H1 (cell line): ENCODE data around the gene ADGRV1. TPM values are rescaled to one million over a fixed set of nuclear protein-coding genes. Genes with fewer than 3 reads are reported as not detected.

Source experiments
- CTCF ChIA-PET: fragments of 300-600 bp; sonication (Branson Sonifier 250); formaldehyde crosslinking; loops from one replicate; lab custom pipeline; 2021; ENCODE audit not compliant: partially characterized antibody; lab: Charles Lee
- POLR2A ChIA-PET: fragments of 300-600 bp; sonication (Branson Sonifier 250); formaldehyde crosslinking; loops from one replicate; lab custom pipeline; 2021; ENCODE audit warnings: inconsistent platforms; ENCODE audit not compliant: partially characterized antibody; lab: Charles Lee
- DNase-seq, 2 experiments: peaks; one replicate each; pipeline versions ENCODE4 v3.0.0 to v3.0.0-alpha.2; 2010 to 2022; ENCODE audit warnings: low spot score in 2 of 2, low read depth in 1 of 2, mixed read lengths in 1 of 2
- FAIRE-seq: peaks from 2 replicates; lab custom pipeline; 2011; peaks lifted over from hg19 to GRCh38; lab: Jason Lieb, UNC
- H2AFZ ChIP-seq: 2 replicates; pipeline ENCODE4 v1.8.1; 2012; ENCODE audit warnings: low read length, inconsistent platforms
- H2AK5ac ChIP-seq: 2 replicates; pipeline ENCODE4 v1.6.1; 2013; ENCODE audit warnings: low read depth, low read length
- H2BK120ac ChIP-seq: replicated peaks from 2 replicates; pipeline ENCODE3; 2013; ENCODE audit warnings: low read depth, low read length, inconsistent platforms
- H2BK12ac ChIP-seq: 2 replicates; pipeline ENCODE4 v1.6.1; 2013; ENCODE audit warnings: low read depth, low read length
- H2BK15ac ChIP-seq: 2 replicates; pipeline ENCODE4 v1.6.1; 2013; ENCODE audit warnings: low read length
- H2BK20ac ChIP-seq: 2 replicates; pipeline ENCODE4 v1.6.1; 2013; ENCODE audit warnings: low read length
- H2BK5ac ChIP-seq: 2 replicates; pipeline ENCODE4 v1.6.1; 2013; ENCODE audit warnings: low read depth, low read length
- H3K14ac ChIP-seq: 2 replicates; pipeline ENCODE4 v1.6.1; 2013; ENCODE audit warnings: inconsistent platforms; ENCODE audit not compliant: insufficient read length
- H3K18ac ChIP-seq: 2 replicates; pipeline ENCODE4 v1.6.1; 2013; ENCODE audit warnings: low read length; ENCODE audit errors: extremely low read depth
- H3K23ac ChIP-seq: 2 replicates; pipeline ENCODE4 v1.6.1; 2013; ENCODE audit warnings: inconsistent platforms; ENCODE audit not compliant: insufficient read length
- H3K23me2 ChIP-seq: 2 replicates; pipeline ENCODE4 v1.6.1; 2013; ENCODE audit warnings: low read depth, low read length
- H3K27ac ChIP-seq: 2 replicates; pipeline ENCODE4 v1.6.1; 2011; ENCODE audit warnings: low read depth, low read length, inconsistent platforms
- H3K27me3 ChIP-seq, 4 experiments: replicated peaks in 1 of 4; 1 replicate in 1 of 4; 2 replicates in 3 of 4; pipeline versions ENCODE4 v1.6.1 to v1.8.1; 2011 to 2013; ENCODE audit warnings: low read length in 3 of 4, mild to moderate bottlenecking in 3 of 4, inconsistent platforms in 2 of 4, mixed read lengths in 2 of 4, moderate library complexity in 1 of 4; ENCODE audit not compliant: control insufficient read depth in 3 of 4, insufficient read depth in 3 of 4; ENCODE audit errors: extremely low read depth in 1 of 4
- H3K36me3 ChIP-seq, 4 experiments: 2 replicates each; pipeline versions ENCODE4 v1.6.1 to v1.8.1; 2011 to 2013; ENCODE audit warnings: mild to moderate bottlenecking in 4 of 4, low read length in 3 of 4, moderate library complexity in 2 of 4, control low read depth in 1 of 4, inconsistent platforms in 1 of 4; ENCODE audit not compliant: insufficient read depth in 4 of 4, control insufficient read depth in 2 of 4
- H3K4ac ChIP-seq: replicated peaks from 2 replicates; pipeline ENCODE3; 2013; ENCODE audit warnings: low read length, low read depth, mixed read lengths, inconsistent platforms; ENCODE audit not compliant: insufficient read length
- H3K4me1 ChIP-seq, 4 experiments: replicated peaks in 1 of 4; 1 replicate in 1 of 4; 2 replicates in 3 of 4; pipeline versions ENCODE4 v1.6.1 to v1.8.1; 2011 to 2013; ENCODE audit warnings: low read length in 3 of 4, inconsistent platforms in 2 of 4, mixed read lengths in 1 of 4; ENCODE audit not compliant: insufficient read depth in 4 of 4, control insufficient read depth in 3 of 4
- H3K4me2 ChIP-seq, 2 experiments: 2 replicates each; pipeline versions ENCODE4 v1.6.1 to v1.8.1; 2011 to 2013; ENCODE audit warnings: low read depth in 2 of 2, low read length in 2 of 2, control low read depth in 1 of 2, inconsistent platforms in 1 of 2, mild to moderate bottlenecking in 1 of 2; ENCODE audit not compliant: insufficient read depth in 1 of 2
- H3K4me3 ChIP-seq, 4 experiments: fragments of 200-600, 300-600 bp in 1 of 4; sonication (generic), shearing (Covaris generic), sonication (Bioruptor Twin) in 1 of 4; 2 replicates each; pipeline versions ENCODE4 v1.5.1 to v1.8.1; 2011 to 2016; ENCODE audit warnings: low read length in 4 of 4, low read depth in 3 of 4, control low read depth in 2 of 4, inconsistent platforms in 2 of 4, mild to moderate bottlenecking in 2 of 4, mixed read lengths in 1 of 4, moderate library complexity in 1 of 4; ENCODE audit not compliant: insufficient read depth in 2 of 4; ENCODE audit errors: extremely low read depth in 1 of 4
- H3K56ac ChIP-seq: replicated peaks from 2 replicates; pipeline ENCODE3; 2013; ENCODE audit warnings: low read depth, mild to moderate bottlenecking, mixed read lengths, low read length, inconsistent platforms; ENCODE audit not compliant: insufficient read length
- H3K79me1 ChIP-seq: 2 replicates; pipeline ENCODE4 v1.6.1; 2013; ENCODE audit warnings: low read depth, low read length, control low read depth
- H3K79me2 ChIP-seq, 2 experiments: 2 replicates each; pipeline versions ENCODE4 v1.6.1 to v1.8.1; 2012 to 2013; ENCODE audit warnings: low read length in 2 of 2, mild to moderate bottlenecking in 2 of 2, inconsistent platforms in 1 of 2; ENCODE audit not compliant: insufficient read depth in 2 of 2, control insufficient read depth in 1 of 2
- H3K9ac ChIP-seq, 4 experiments: replicated peaks in 1 of 4; 1 replicate in 1 of 4; 2 replicates in 3 of 4; pipeline versions ENCODE4 v1.6.1 to v1.8.1; 2011 to 2013; ENCODE audit warnings: low read depth in 3 of 4, low read length in 3 of 4, control low read depth in 2 of 4, mild to moderate bottlenecking in 2 of 4, moderate library complexity in 2 of 4, inconsistent platforms in 1 of 4; ENCODE audit errors: extremely low read depth in 1 of 4
- H3K9me3 ChIP-seq, 2 experiments: 2 replicates each; pipeline versions ENCODE4 v1.6.1 to v1.8.1; 2012 to 2013; ENCODE audit warnings: mild to moderate bottlenecking in 2 of 2, moderate library complexity in 2 of 2, control low read depth in 1 of 2, inconsistent platforms in 1 of 2, low read depth in 1 of 2, low read length in 1 of 2, mixed read lengths in 1 of 2; ENCODE audit not compliant: insufficient read depth in 2 of 2
- H4K20me1 ChIP-seq, 2 experiments: replicated peaks in 1 of 2; 2 replicates each; pipeline versions ENCODE3 to v1.8.1; 2011 to 2013; ENCODE audit warnings: inconsistent platforms in 2 of 2, low read length in 2 of 2, mild to moderate bottlenecking in 1 of 2; ENCODE audit not compliant: insufficient read depth in 2 of 2, control insufficient read depth in 1 of 2
- H4K5ac ChIP-seq: 2 replicates; pipeline ENCODE4 v1.6.1; 2013; ENCODE audit warnings: low read length, low read depth, mixed read lengths, inconsistent platforms; ENCODE audit not compliant: insufficient read length
- H4K8ac ChIP-seq: 2 replicates; pipeline ENCODE4 v1.8.0; 2013; ENCODE audit warnings: mild to moderate bottlenecking, moderate library complexity, low read length, inconsistent platforms; ENCODE audit not compliant: insufficient read depth; ENCODE audit errors: extremely low read depth
- H4K91ac ChIP-seq: replicated peaks from 2 replicates; pipeline ENCODE3; 2013; ENCODE audit warnings: low read length, mixed read lengths, inconsistent platforms; ENCODE audit not compliant: insufficient read length
- ATF3 ChIP-seq: IDR thresholded peaks from 2 replicates; pipeline ENCODE4 v1.6.1; 2011; ENCODE audit warnings: low read depth, mild to moderate bottlenecking, low read length; ENCODE audit not compliant: insufficient read depth
- CEBPB ChIP-seq: IDR thresholded peaks from 2 replicates; pipeline ENCODE4 v1.6.1; 2012; ENCODE audit warnings: low read depth, low read length
- CHD2 ChIP-seq: IDR thresholded peaks from 2 replicates; pipeline ENCODE4 v1.6.1; 2012; ENCODE audit warnings: low read length, improper control_type of control experiment
- EZH2 ChIP-seq: fragments of 200-600 bp; sonication (generic); IDR thresholded peaks from 2 replicates; pipeline ENCODE4 v1.7.1; 2012; ENCODE audit warnings: low read depth, mild to moderate bottlenecking, moderate library complexity, low read length, inconsistent platforms; ENCODE audit not compliant: severe bottlenecking
- FOSL1 ChIP-seq: IDR thresholded peaks from 2 replicates; pipeline ENCODE4 v1.6.1; 2011; ENCODE audit warnings: mild to moderate bottlenecking, low read depth, low read length, moderate library complexity; ENCODE audit not compliant: insufficient read depth
- JUND ChIP-seq: IDR thresholded peaks from 2 replicates; pipeline ENCODE4 v1.6.1; 2011; ENCODE audit warnings: mild to moderate bottlenecking, improper control_type of control experiment, low read length
- NRF1 ChIP-seq: IDR thresholded peaks from 2 replicates; pipeline ENCODE4 v1.6.1; 2011; ENCODE audit warnings: mild to moderate bottlenecking, low read depth, low read length, improper control_type of control experiment
- POLR2A ChIP-seq, 2 experiments: IDR thresholded peaks; 1 replicate in 1 of 2; 2 replicates in 1 of 2; pipeline ENCODE4 v1.6.1; 2011; ENCODE audit warnings: low read depth in 2 of 2, low read length in 2 of 2, mild to moderate bottlenecking in 2 of 2; ENCODE audit errors: control extremely low read depth in 1 of 2
- RXRA ChIP-seq: IDR thresholded peaks from 2 replicates; pipeline ENCODE4 v1.6.1; 2011; ENCODE audit warnings: low read depth, mild to moderate bottlenecking, low read length, moderate library complexity; ENCODE audit not compliant: insufficient read depth
- SIX5 ChIP-seq: IDR thresholded peaks from 2 replicates; pipeline ENCODE4 v1.6.1; 2011; ENCODE audit warnings: mild to moderate bottlenecking, low read depth, low read length
- TEAD4 ChIP-seq: IDR thresholded peaks from 2 replicates; pipeline ENCODE4 v1.6.1; 2012; ENCODE audit warnings: low read depth, low read length, inconsistent platforms, mixed read lengths
- USF2 ChIP-seq: IDR thresholded peaks from 2 replicates; pipeline ENCODE4 v1.6.1; 2011; ENCODE audit warnings: low read length, improper control_type of control experiment
- WGBS, 2 experiments: shearing (Covaris generic) in 1 of 2; methylation state at CpG; one replicate each; pipeline versions ENCODE4 v1.1.6 to v1.1.7; 2013 to 2015; ENCODE audit warnings: low lambda C conversion rate in 2 of 2, mixed read lengths in 2 of 2, inconsistent platforms in 1 of 2, low coverage in 1 of 2, missing lambda C conversion rate in 1 of 2; ENCODE audit not compliant: insufficient replicate concordance in 2 of 2, insufficient coverage in 1 of 2, insufficient read length in 1 of 2; ENCODE audit errors: extremely low coverage in 1 of 2, missing lambda C conversion rate in 1 of 2; 5-methylcytosine and 5-hydroxymethylcytosine counted together
- polyA plus RNA-seq, 7 experiments: library from polyadenylated mRNA; depleted of rRNA in 3 of 7; stranded (reverse) in 5 of 7; unstranded in 2 of 7; fragments of >200 nt in 5 of 7; fragments of 200-250 nt in 2 of 7; gene quantifications; 1 replicate in 5 of 7; 2 replicates in 1 of 7; 4 replicates in 1 of 7; pipeline versions ENCODE4 v1.2.1 to v1.2.3, GENCODE V29; 2011 to 2013; ENCODE audit warnings: missing spikeins in 2 of 7, mixed read lengths in 2 of 7
- total RNA-seq: library from RNA; stranded (reverse); fragmentation: NEBNext Ultra II Directional; extraction: Animal tissue kit (Norgen Biotek cat#: 25700); gene quantifications from 2 replicates; pipeline ENCODE4 v1.2.1, GENCODE V29; 2021

Gene ADGRV1
- total and polyA plus RNA-seq, 2 of the 8 experiments (the other 6 are each of a cell fraction or from before 2014, with no cell fraction given): 53.1 to 62.2 TPM

GRCh38 chr5:90878549-90879196 lies 320.1 kb downstream of the ADGRV1 start:
- Histone ChIP-seq H3K36me3 (peaks cover 0 to 6% (median 1%) of the 10 kb centered on the region in 4 experiments; a peak in 2 of 8 replicates), H3K4ac (no peak overlapping the region), H4K8ac (no peak overlapping the region), H2BK120ac (no peak overlapping the region), H2BK20ac (no peak overlapping the region), H2BK15ac (no peak overlapping the region), H3K4me1 (peaks cover 0 to 17% (median 10%) of the 10 kb centered on the region in 4 experiments; a peak in 4 of 7 replicates), H4K5ac (no peak overlapping the region), H3K9me3 (no peaks in the 10 kb centered on the region), H3K4me3 (no peak overlapping the region), H2AK5ac (no peak overlapping the region), H4K20me1 (no peaks in the 10 kb centered on the region), H3K56ac (no peak overlapping the region), H2AFZ (no peak overlapping the region), H3K14ac (no peak overlapping the region), H3K79me2 (no peaks in the 10 kb centered on the region), H3K23me2 (no peaks in the 10 kb centered on the region), H2BK5ac (no peak overlapping the region), H3K9ac (no peak overlapping the region), H3K79me1 (no peaks in the 10 kb centered on the region), H3K18ac (no peak overlapping the region), H4K91ac (no peak overlapping the region), H3K27me3 (no peaks in the 10 kb centered on the region), H3K4me2 (no peak overlapping the region), H3K23ac (no peak overlapping the region), H2BK12ac (no peak overlapping the region), H3K27ac (no peak overlapping the region)
- CTCF ChIA-PET: interaction anchor here (6.0 kb wide), 1 partner anchor 12 kb away, joined by 40 read pairs; no protein-coding TSS in a partner anchor
- FAIRE-seq (no peak), DNase-seq (no peak)
- 92% methylated on average over 3 of the region's 3 CpGs; no CpG with 5 or more reads in 1 of the 2 experiments for WGBS, 2 experiments
- POLR2A ChIA-PET: no interaction called here
- TF ChIP-seq RXRA: no peak
- TF ChIP-seq TEAD4: no peak
- TF ChIP-seq EZH2: no peak
- TF ChIP-seq JUND: no peak
- TF ChIP-seq NRF1: no peak
- no peak for TF ChIP-seq CEBPB
- TF ChIP-seq ATF3: no peak
- TF ChIP-seq USF2: no peak
- TF ChIP-seq POLR2A (IDR thresholded peaks at IDR 0.05; ENCODE audit: control extremely low read depth in 1 of 2, low read depth in 2 of 2, low read length in 2 of 2): no peak
- TF ChIP-seq FOSL1: no peak
- no peak for TF ChIP-seq SIX5
- TF ChIP-seq CHD2: no peak
